Hepatocyte (in vitro differentiated cells): ENCODE measurements around the gene ABTB1. TPM values are rescaled to one million over a fixed set of nuclear protein-coding genes. Genes with fewer than 3 reads are reported as not detected.

ENCODE experiments used
- DNase-seq: peaks from one replicate; pipeline ENCODE4 v3.0.0-alpha.2; 2016; ENCODE audit warnings: low spot score
- H2AFZ ChIP-seq: fragments of 200-600 bp; sonication (generic); 2 replicates; pipeline ENCODE4 v1.6.0; 2016; ENCODE audit warnings: antibody characterized with exemption, mild to moderate bottlenecking
- H3K27ac ChIP-seq: fragments of 200-600 bp; sonication (generic); 2 replicates; pipeline ENCODE4 v1.5.1; 2016; ENCODE audit warnings: mild to moderate bottlenecking
- H3K27me3 ChIP-seq: fragments of 200-600 bp; sonication (generic); 2 replicates; pipeline ENCODE4 v1.6.1; 2016
- H3K36me3 ChIP-seq: fragments of 200-600 bp; sonication (generic); replicated peaks from 2 replicates; pipeline ENCODE4 v1.5.1; 2016; ENCODE audit warnings: low read depth; ENCODE audit not compliant: insufficient read depth
- H3K4me1 ChIP-seq: fragments of 200-600 bp; sonication (generic); 2 replicates; pipeline ENCODE4 v1.5.1; 2016; ENCODE audit warnings: mild to moderate bottlenecking, moderate library complexity; ENCODE audit not compliant: insufficient read depth
- H3K4me2 ChIP-seq: fragments of 200-600 bp; sonication (generic); 2 replicates; pipeline ENCODE4 v1.6.0; 2016
- H3K4me3 ChIP-seq: fragments of 200-600 bp; sonication (generic); 2 replicates; pipeline ENCODE4 v1.5.1; 2016; ENCODE audit warnings: mild to moderate bottlenecking
- H3K79me2 ChIP-seq: fragments of 200-600 bp; sonication (generic); 2 replicates; pipeline ENCODE4 v1.6.0; 2017; ENCODE audit warnings: mild to moderate bottlenecking
- H3K9me2 ChIP-seq: fragments of 200-600 bp; sonication (generic); replicated peaks from 2 replicates; pipeline ENCODE4 v1.6.0; 2017; ENCODE audit warnings: mild to moderate bottlenecking; ENCODE audit not compliant: insufficient read depth
- H3K9me3 ChIP-seq: fragments of 200-600 bp; sonication (generic); 2 replicates; pipeline ENCODE4 v1.5.1; 2016; ENCODE audit warnings: low read depth, mild to moderate bottlenecking
- H4K20me1 ChIP-seq: fragments of 200-600 bp; sonication (generic); 2 replicates; pipeline ENCODE4 v1.6.0; 2016; ENCODE audit warnings: mild to moderate bottlenecking; ENCODE audit not compliant: insufficient read depth, poor library complexity, severe bottlenecking
- EZH2 ChIP-seq: fragments of 200-600 bp; sonication (generic); IDR thresholded peaks from 2 replicates; pipeline ENCODE4 v1.6.1; 2016; ENCODE audit warnings: antibody characterized with exemption, mild to moderate bottlenecking, borderline replicate concordance
- EZH2phosphoT487 ChIP-seq: fragments of 200-600 bp; sonication (generic); IDR thresholded peaks from one replicate; pipeline ENCODE4 v1.6.1; 2018; ENCODE audit warnings: antibody characterized with exemption, mild to moderate bottlenecking, low read depth, moderate library complexity; ENCODE audit not compliant: unreplicated experiment, severe bottlenecking
- WGBS: methylation state at CpG from one replicate; pipeline ENCODE4 v1.1.6; 2016; ENCODE audit warnings: low lambda C conversion rate; ENCODE audit errors: missing lambda C conversion rate; 5-methylcytosine and 5-hydroxymethylcytosine counted together
- polyA plus RNA-seq: library from polyadenylated mRNA; unstranded; fragments of >200 nt; fragmentation: Nextera tagmentation; extraction: Ambion mirVana; gene quantifications from 2 replicates; pipeline ENCODE4 v1.2.1, GENCODE V29; 2016
- total RNA-seq: library from RNA; depleted of rRNA; stranded (reverse); fragments of >200 nt; gene quantifications from 2 replicates; pipeline ENCODE4 v1.2.3, GENCODE V29; 2014
- TF ChIP-seq, protein P1 (sequence below): fragments of 200-600 bp; sonication (generic); IDR thresholded peaks from 2 replicates; pipeline ENCODE4 v1.5.1; 2016; ENCODE audit warnings: antibody characterized with exemption, mild to moderate bottlenecking; ENCODE audit not compliant: poor library complexity

The ABTB1 gene
- total and polyA plus RNA-seq, 2 experiments from 2014 or later: 4.7 to 13.8 TPM

DNA sequence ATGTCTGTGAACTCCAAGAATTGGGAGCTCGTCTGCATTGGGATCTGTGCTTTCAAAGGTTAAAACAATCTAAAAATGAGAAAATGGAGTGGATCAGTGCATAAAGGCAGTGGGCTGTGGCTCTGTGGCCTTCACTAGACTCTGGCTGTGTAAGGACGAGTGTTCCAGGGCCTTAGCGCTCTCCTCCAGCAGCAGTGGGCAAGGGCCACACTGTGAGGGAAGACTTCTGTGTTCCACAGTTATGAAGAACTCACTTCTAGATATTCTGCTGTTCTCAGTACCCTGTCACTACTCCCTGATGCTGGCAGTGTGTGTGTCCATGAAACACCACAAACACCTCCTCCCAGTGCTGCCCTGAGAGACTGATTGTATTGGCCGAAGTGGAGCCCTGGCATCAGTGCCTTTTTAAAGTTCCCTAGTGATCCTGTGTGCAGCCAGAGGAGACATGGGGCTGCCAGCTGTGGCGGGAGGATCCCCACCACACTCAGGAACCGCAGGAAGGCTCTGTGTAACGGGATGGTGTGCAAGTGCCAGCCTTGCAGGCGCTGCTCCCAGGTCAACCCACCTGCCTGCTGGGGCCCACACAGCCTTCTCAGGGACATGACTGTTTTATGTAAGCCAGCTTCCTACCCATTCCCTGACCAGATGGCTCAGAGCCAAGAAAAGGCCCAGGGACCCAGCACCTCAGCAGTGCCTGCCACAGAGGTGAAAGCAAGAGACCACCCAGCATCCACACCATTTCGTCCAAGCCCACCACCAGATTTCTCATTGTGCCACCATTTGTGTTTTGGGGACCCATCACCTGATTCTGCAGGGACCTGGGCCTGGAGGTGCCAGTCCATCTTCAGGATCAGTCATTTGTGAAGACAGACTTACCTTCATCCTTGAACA is 40.4 kb downstream of the ABTB1 start:
- Histone ChIP-seq H3K27me3 (no peaks in the 10 kb centered on the region), H3K4me3 (no peak overlapping the region), H3K9me2 (no peaks in the 10 kb centered on the region), H4K20me1 (no peaks in the 10 kb centered on the region), H3K36me3 (no peaks in the 10 kb centered on the region), H3K79me2 (no peaks in the 10 kb centered on the region), H2AFZ (no peak overlapping the region), H3K9me3 (no peaks in the 10 kb centered on the region), H3K4me1 (no peaks in the 10 kb centered on the region), H3K4me2 (no peak overlapping the region), H3K27ac (no peak overlapping the region)
- no peak for DNase-seq
- no peak for TF ChIP-seq EZH2phosphoT487
- TF ChIP-seq, protein P1, sequence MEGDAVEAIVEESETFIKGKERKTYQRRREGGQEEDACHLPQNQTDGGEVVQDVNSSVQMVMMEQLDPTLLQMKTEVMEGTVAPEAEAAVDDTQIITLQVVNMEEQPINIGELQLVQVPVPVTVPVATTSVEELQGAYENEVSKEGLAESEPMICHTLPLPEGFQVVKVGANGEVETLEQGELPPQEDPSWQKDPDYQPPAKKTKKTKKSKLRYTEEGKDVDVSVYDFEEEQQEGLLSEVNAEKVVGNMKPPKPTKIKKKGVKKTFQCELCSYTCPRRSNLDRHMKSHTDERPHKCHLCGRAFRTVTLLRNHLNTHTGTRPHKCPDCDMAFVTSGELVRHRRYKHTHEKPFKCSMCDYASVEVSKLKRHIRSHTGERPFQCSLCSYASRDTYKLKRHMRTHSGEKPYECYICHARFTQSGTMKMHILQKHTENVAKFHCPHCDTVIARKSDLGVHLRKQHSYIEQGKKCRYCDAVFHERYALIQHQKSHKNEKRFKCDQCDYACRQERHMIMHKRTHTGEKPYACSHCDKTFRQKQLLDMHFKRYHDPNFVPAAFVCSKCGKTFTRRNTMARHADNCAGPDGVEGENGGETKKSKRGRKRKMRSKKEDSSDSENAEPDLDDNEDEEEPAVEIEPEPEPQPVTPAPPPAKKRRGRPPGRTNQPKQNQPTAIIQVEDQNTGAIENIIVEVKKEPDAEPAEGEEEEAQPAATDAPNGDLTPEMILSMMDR: no peak
- no peak for TF ChIP-seq EZH2
- 90% methylated on average over 9 of the region's 9 CpGs for WGBS

GRCh38 chr3:127714125-127714571 is 41.4 kb downstream of the ABTB1 start:
- 82% methylated on average over 10 of the region's 10 CpGs for WGBS
- Histone ChIP-seq H3K79me2 (no peaks in the 10 kb centered on the region), H3K36me3 (no peaks in the 10 kb centered on the region)

DNA sequence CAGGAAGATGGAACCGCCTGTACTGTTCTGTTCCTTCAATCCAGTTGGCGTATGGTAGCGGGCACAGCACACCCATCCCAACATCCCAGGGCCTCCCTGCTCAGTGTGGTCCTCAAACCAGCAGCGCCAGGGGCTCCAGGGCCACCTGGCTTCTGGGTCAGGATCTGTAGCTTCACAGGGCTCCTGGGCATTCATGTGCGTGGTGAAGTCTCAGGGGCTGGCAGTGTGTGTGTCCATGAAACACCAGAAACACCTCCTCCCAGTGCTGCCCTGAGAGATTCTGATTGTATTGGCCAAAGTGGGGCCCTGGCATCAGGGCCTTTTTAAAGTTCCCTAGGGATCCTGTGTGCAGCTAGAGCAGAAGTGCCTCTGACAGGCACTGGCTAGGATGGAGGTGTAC is 42.1 kb downstream of the ABTB1 start:
- 95% methylated on average over 5 of the region's 5 CpGs for WGBS
- Histone ChIP-seq H3K79me2 (no peaks in the 10 kb centered on the region), H3K4me1 (no peaks in the 10 kb centered on the region), H3K36me3 (no peaks in the 10 kb centered on the region), H3K27me3 (no peaks in the 10 kb centered on the region), H2AFZ (no peak overlapping the region), H3K27ac (no peak overlapping the region), H3K4me3 (no peak overlapping the region), H3K9me2 (no peaks in the 10 kb centered on the region), H3K4me2 (no peak overlapping the region), H4K20me1 (no peaks in the 10 kb centered on the region), H3K9me3 (no peaks in the 10 kb centered on the region)
- no peak for DNase-seq
- TF ChIP-seq EZH2: no peak

More at GRCh38 chr3:127714125-127714571, 41.4 kb downstream of the ABTB1 start:
- no peak overlapping the region for H3K27ac ChIP-seq
- no peaks in the 10 kb centered on the region for H3K9me2 ChIP-seq
- no peak for DNase-seq
- H2AFZ ChIP-seq: no peak overlapping the region
- H4K20me1 ChIP-seq: no peaks in the 10 kb centered on the region
- H3K4me1 ChIP-seq: no peaks in the 10 kb centered on the region
- TF ChIP-seq EZH2 (no peak), EZH2phosphoT487 (no peak)
- TF ChIP-seq, protein P1: no peak
- H3K4me3 ChIP-seq: no peak overlapping the region
- no peaks in the 10 kb centered on the region for H3K9me3 ChIP-seq
- H3K27me3 ChIP-seq: no peaks in the 10 kb centered on the region
- H3K4me2 ChIP-seq: no peak overlapping the region

DNA sequence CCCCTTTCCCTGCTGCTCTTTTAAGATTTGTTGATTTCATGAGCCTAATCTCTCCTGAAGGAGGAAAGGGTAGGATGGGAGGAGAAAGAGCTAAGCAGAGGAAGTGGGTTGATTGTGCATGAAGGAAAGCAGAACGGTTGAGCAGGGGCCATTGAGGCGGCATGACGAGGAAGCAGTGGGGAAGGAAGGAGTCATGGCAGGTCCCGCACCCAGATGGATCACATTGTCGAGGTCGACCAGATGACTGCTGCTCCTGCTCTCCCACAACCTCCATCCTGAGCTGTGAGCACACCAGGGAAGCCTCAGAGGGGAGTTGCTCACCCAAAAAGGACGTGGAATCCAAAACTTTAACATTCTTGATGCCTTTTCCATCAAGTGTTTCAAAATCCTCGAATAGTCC is 42.8 kb downstream of the ABTB1 start:
- Histone ChIP-seq H3K27me3 (no peaks in the 10 kb centered on the region), H3K4me3 (no peak overlapping the region), H2AFZ (no peak overlapping the region), H3K27ac (no peak overlapping the region), H3K9me2 (no peaks in the 10 kb centered on the region), H3K79me2 (no peaks in the 10 kb centered on the region), H3K4me1 (no peaks in the 10 kb centered on the region), H4K20me1 (no peaks in the 10 kb centered on the region), H3K4me2 (no peak overlapping the region), H3K36me3 (no peaks in the 10 kb centered on the region), H3K9me3 (no peaks in the 10 kb centered on the region)
- no peak for TF ChIP-seq EZH2phosphoT487
- TF ChIP-seq, protein P1: no peak
- TF ChIP-seq EZH2: no peak
- 80% methylated on average over 8 of the region's 8 CpGs for WGBS
- no peak for DNase-seq
